ENCODE data around the gene HERPUD2.

DNA sequence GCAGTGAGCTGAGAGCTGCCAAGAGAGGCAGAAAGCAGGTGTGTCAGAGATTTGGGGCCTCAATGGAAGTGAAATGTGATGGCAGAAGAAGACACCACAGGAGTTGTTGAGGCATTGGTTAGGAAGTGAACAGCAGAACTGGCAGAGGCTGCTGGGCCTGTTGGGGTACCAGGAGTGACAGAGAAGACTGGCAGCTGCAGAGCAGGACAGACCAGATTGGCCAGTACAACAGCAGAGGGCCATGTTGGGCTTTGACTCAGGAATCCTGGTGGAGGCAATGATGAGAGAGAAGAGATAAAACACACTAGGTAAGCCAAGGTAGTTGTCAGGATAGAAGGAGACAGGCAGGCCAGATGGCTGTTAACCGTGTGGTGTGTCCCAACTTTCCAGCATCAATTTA is 19.9 kb upstream of the HERPUD2 start:
- no peak for TF ChIP-seq CTCF (IDR thresholded peaks at IDR 0.05; ENCODE audit: insufficient read depth, low read length, poor library complexity, severe bottlenecking)
- TF ChIP-seq EZH2phosphoT487 (conservative IDR thresholded peaks at IDR 0.05; ENCODE audit: low read length) = no peak
